Measurements from ENCODE around the gene PRRX2.

DNA sequence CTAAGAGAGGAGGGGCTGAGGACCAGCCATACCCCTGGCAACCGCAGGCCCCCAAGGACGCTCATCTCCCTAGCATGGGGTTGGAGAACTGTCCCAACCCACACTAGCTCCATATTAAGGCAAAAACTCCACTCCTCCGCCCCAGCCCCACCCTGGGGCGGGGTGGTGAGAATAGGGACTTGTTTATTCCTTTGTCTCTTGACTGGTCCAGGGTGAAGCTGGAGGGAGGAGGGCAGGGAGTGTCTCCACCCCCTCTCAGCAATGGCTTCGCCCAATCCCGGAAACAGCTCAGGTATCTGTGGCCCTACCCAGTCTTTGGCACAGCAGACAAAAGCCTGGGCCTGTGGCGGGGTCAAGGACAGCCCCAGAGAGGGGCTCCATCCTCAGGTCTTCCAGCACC, 16.9 kb downstream of the PRRX2 start:
- TF ChIP-seq, protein P1, sequence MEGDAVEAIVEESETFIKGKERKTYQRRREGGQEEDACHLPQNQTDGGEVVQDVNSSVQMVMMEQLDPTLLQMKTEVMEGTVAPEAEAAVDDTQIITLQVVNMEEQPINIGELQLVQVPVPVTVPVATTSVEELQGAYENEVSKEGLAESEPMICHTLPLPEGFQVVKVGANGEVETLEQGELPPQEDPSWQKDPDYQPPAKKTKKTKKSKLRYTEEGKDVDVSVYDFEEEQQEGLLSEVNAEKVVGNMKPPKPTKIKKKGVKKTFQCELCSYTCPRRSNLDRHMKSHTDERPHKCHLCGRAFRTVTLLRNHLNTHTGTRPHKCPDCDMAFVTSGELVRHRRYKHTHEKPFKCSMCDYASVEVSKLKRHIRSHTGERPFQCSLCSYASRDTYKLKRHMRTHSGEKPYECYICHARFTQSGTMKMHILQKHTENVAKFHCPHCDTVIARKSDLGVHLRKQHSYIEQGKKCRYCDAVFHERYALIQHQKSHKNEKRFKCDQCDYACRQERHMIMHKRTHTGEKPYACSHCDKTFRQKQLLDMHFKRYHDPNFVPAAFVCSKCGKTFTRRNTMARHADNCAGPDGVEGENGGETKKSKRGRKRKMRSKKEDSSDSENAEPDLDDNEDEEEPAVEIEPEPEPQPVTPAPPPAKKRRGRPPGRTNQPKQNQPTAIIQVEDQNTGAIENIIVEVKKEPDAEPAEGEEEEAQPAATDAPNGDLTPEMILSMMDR (IDR thresholded peaks at IDR 0.05): no peak
- TF ChIP-seq POLR2A (IDR thresholded peaks at IDR 0.05): no peak
